GM21381 (cell line): Measurements from ENCODE around the gene MSL3B.

ENCODE experiments used
- ATAC-seq: cut with Tn5 transposase; IDR thresholded peaks from one replicate; pipeline ENCODE4 v1.9.1; 2021; ENCODE audit warnings: mild to moderate bottlenecking, moderate library complexity; ENCODE audit not compliant: unreplicated experiment

The MSL3B gene

DNA sequence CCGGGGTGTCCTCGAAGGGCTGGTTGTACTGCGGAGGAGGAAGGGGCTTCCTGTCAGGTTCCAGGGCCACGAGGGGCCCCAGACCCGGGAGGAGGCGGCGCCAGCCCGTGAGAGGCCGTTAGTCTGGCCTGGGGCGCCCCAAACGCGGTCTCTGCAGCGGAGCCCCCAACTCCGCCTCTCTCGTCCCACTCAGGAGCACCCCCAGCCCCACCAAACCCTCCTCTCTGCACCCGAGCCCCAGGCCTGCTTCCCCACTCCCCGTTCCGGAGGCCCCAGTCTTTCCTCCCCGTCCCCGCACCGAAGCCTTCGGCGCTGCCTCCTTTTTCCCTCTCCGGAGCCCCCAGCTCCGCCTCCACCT is 14.3 kb downstream of the MSL3B start:
- ATAC-seq = no peak

GRCh38 chr2:233853353-233853752 is 14.8 kb downstream of the MSL3B start:
- ATAC-seq = no peak

DNA sequence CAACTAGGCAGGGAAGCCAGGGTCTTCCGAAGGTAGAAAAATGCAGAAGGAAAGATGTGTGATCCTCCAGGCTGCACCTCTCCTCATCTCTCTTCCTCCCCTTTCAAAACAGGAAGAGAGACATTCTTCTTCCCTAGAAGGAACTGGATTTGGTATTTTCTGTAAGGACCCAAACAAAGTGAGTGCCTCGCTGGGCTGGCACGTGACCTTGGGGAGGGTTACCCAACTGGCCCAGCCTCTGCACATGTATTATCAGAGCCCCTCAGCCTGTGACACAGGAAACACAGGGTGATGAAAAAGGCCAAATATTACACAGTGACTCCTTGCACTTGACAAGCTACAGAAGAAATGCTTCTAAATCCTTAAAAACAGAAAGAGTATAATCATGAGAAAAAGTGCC is 16.1 kb downstream of the MSL3B start:
- ATAC-seq = no peak

- ATAC-seq = no peak
These were observed 17.0 kb downstream of the MSL3B start for GRCh38 chr2:233851169-233851568.

GRCh38 chr2:233850745-233851144 is 17.4 kb downstream of the MSL3B start:
- no peak for ATAC-seq

DNA sequence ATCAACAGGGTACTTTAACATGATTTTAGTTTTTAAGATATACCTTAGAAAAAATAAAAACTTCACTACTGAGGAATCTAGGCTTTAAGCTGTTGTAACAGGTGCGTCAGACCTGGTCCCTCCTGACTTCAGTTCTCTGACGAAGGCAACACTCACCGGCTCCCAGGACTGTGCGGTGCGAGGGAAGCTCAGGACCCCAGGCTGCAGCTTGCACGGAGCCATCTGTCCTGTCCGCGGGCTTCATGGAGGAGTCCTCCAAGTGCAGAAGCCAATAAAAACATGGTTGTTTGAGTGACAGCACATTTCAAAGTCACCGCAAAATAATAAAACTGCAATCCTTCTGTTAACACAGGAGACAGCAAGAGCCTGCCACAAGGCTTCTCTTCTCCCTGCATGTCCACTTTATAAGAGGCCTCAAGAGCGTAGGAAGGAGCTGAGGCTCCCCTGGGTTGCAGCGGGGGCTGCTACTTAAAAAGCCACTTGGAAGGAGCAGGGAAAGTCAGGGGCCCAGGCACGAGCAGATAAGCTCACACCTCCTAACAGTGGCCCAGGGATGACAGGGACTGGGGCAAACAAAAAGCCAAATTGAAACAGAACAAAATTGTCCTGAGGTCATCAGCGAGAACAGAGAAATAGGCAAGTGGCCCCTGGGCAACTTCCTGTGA is 18.4 kb downstream of the MSL3B start:
- no peak for ATAC-seq

DNA sequence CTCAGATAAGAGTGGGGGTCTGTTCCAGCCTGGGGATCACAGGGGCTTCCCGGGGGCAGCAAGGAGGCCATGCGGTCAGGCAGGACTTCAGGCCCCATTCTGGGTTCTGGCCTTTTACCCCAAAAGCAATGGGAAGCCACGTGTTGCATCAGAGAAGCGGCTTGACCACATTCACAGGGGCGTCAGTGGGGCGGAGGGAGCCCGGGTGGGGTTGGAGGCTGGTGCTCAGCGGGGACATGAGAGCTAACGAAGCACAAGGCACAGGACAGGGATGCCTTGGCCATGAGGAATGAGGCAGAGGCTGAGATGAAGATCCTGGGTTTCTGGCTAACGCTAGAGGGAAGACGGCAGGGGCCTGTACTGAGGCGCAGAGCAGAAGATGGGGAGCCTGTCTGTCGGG is 19.9 kb downstream of the MSL3B start:
- no peak for ATAC-seq

- ATAC-seq = no peak
These were observed 20.8 kb downstream of the MSL3B start for GRCh38 chr2:233847248-233847898.

- no peak for ATAC-seq
These were observed 21.6 kb downstream of the MSL3B start for GRCh38 chr2:233846387-233847247.

- ATAC-seq = no peak
These were observed 22.7 kb downstream of the MSL3B start for GRCh38 chr2:233845301-233846060.

DNA sequence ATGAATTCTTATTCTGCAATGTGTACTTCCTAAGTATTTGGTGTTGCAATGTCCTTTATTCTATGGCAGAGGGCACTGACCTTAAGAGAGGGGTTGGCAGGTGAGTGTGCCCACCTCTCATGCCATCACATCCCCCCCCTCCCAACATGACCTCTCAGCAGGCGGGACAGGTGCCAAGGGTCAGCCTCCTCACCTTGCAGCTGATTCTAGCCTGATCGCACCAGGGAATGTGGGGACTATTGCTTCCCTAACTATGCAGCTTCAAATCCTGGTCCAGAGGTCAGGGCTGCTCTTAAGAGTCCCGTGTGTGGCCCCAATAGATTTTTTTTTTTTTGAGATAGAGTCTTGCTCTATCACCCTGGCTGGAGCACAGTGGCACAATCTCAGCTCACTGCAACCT is 23.4 kb downstream of the MSL3B start:
- no peak for ATAC-seq

- ATAC-seq = no peak
These were observed 23.9 kb downstream of the MSL3B start for GRCh38 chr2:233844064-233844807.

GRCh38 chr2:233841183-233841582 is 27.0 kb downstream of the MSL3B start:
- ATAC-seq = no peak

GRCh38 chr2:233840520-233840919 is 27.7 kb downstream of the MSL3B start:
- ATAC-seq = no peak

- no peak for ATAC-seq
These were observed 28.8 kb downstream of the MSL3B start for GRCh38 chr2:233839447-233839820.

DNA sequence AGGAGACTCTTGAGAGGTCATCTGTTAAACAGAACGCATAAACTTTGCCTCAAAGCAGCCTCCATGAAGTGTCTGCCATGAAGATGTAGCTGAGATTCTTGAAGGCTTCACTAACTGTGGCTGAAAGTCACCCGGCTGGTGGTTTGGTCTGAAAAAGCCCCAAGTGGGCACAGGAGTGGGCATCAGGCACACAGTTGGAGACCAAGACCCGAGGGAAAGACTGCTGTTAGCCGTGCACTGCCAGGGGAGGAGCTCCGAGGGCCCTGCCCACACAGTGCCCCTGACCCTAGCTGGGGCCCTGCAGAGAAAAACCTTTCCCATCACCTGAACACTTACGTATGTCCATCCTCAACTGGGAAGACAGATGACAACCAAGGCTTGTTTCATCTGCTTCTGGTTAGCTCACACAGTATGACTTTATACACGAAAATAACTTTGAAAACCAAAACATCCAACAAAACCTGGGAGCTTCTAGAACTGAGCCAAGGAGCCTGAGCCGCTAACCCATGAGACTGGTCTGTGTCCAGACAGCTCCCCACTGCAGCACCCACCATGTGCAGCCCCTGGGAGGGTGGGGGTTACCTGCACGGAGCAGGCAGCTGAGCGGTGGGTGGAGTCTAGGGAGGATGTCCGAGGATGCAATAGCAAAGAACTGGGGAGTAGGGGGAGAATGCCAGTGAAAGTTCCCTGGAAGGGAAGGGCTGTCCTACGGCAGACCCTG is 29.3 kb downstream of the MSL3B start:
- ATAC-seq = no peak

DNA sequence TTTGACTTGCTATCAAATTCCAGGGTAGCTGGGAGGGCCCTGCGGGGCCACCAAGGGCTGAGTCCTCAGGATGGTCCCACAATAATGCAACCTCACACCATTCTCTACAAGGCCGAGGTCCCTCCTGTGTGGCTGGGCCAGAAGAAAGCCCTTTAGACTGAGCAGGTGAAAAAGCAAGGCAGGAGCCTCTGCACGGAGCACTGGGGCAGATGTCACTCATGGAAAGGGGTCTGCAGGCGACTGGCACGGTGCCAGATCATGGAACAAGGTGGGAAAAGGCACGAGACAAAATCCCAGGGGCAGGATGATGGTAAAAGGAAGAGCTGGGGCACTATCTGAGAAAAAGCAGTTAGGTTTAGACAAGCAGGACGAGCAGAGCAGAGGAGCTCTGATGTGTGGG is 29.9 kb downstream of the MSL3B start:
- ATAC-seq = no peak

GRCh38 chr2:233837694-233838229 is 30.4 kb downstream of the MSL3B start:
- no peak for ATAC-seq

DNA sequence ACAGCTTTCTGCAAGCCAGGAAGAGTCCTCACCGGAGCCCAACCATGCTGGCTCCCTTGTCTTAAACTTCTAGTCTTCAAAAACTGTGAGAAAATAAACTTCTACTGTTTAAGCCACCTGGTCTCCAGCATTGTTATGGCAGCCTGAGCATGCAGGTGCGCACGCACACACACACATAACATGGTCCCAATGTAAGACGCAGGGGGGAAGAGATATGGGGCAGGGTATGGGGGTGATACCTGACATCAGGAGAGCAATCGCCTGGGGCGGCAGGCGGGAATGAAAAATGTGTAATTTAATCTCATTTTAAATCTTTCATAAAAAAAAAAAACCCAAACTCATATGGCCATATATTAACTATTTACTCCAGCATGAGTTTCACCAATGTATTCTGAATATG is 31.8 kb downstream of the MSL3B start:
- ATAC-seq = no peak
